Stimulated activated CD4-positive, alpha-beta T cell treated with anti-CD3 and anti-CD28 coated beads, TNF-alpha, amount 100 ng/mL, for 1 hour (primary cell): ENCODE data around the gene TSNAXIP1.
"Not testable (repeated sequence)": the region's sequence is repeated elsewhere in the genome, so short reads cannot be mapped to it uniquely, and the experiment has no call there.

Experiments
- DNase-seq, 3 donors: peaks; one replicate each; pipeline ENCODE4 v3.0.0-alpha.2; 2020; ENCODE audit warnings: low read depth in 3 of 3, low spot score in 1 of 3

The TSNAXIP1 gene

GRCh38 chr16:67833415-67834241, 26.9 kb downstream of the TSNAXIP1 start:
- peak; percentile 76 to 90 (median 79) for DNase-seq

GRCh38 chr16:67834242-67834614, 27.5 kb downstream of the TSNAXIP1 start:
- DNase-seq, result no peak

- DNase-seq, result not testable (repeated sequence)
These were observed 30.5 kb downstream of the TSNAXIP1 start for GRCh38 chr16:67837190-67837589.

GRCh38 chr16:67837811-67838210, 31.1 kb downstream of the TSNAXIP1 start:
- no peak for DNase-seq

- DNase-seq, result no peak
These were observed 34.6 kb downstream of the TSNAXIP1 start for GRCh38 chr16:67841198-67841815.

- DNase-seq, result peak; percentile 84 to 88 (median 87)
These were observed 35.3 kb downstream of the TSNAXIP1 start, which contains the start of gene THAP11 for GRCh38 chr16:67841816-67842508. Gene THAP11, plus strand, starts transcription at chr16:67842320. Its CDS starts 235 bp downstream, at chr16:67842555.

GRCh38 chr16:67842509-67843342, 36.0 kb downstream of the TSNAXIP1 start:
- DNase-seq, result peak in 1 of 3 donors; percentile 38

GRCh38 chr16:67843343-67843765, 36.7 kb downstream of the TSNAXIP1 start:
- DNase-seq, result no peak

GRCh38 chr16:67844497-67844896, 37.8 kb downstream of the TSNAXIP1 start:
- no peak for DNase-seq

GRCh38 chr16:67845291-67846062, 38.8 kb downstream of the TSNAXIP1 start:
- no peak for DNase-seq

GRCh38 chr16:67846063-67846319, 39.3 kb downstream of the TSNAXIP1 start:
- DNase-seq, result no peak

- peak; percentile 81 to 89 (median 87) for DNase-seq
These were observed 39.8 kb downstream of the TSNAXIP1 start, which contains the start of gene NUTF2 for GRCh38 chr16:67846320-67847063. Gene NUTF2, plus strand, starts transcription at chr16:67846933. Its CDS starts 18,198 bp downstream, at chr16:67865131.

- peak in 1 of 3 donors; percentile 24 for DNase-seq
These were observed 40.6 kb downstream of the TSNAXIP1 start, which contains the start of gene CENPT for GRCh38 chr16:67847064-67847861. Gene CENPT, minus strand, starts transcription at chr16:67847693. Its CDS starts 13,834 bp downstream, at chr16:67833859.

GRCh38 chr16:67848118-67848517, 41.4 kb downstream of the TSNAXIP1 start:
- DNase-seq, result no peak

- no peak for DNase-seq
These were observed 47.0 kb downstream of the TSNAXIP1 start for GRCh38 chr16:67853670-67854069.

GRCh38 chr16:67855789-67856188, 49.1 kb downstream of the TSNAXIP1 start:
- DNase-seq, result no peak

GRCh38 chr16:67856927-67857546, 50.3 kb downstream of the TSNAXIP1 start:
- no peak for DNase-seq
